HEK293T (cell line): ENCODE measurements around the gene CAMK1D.

Experiments
- CTBP1 ChIP-seq: fragments of 450-650 bp; IDR thresholded peaks from 2 replicates; pipeline ENCODE4 v1.6.1; 2016; ENCODE audit warnings: borderline replicate concordance
- ELF4 ChIP-seq: fragments of 450-650 bp; IDR thresholded peaks from 2 replicates; pipeline ENCODE4 v1.6.1; 2017; ENCODE audit warnings: antibody characterized with exemption
- FOXA1 ChIP-seq: fragments of 450-650 bp; IDR thresholded peaks from 2 replicates; pipeline ENCODE4 v1.6.1; 2016; ENCODE audit warnings: mild to moderate bottlenecking
- L3MBTL2 ChIP-seq: fragments of 450-650 bp; conservative IDR thresholded peaks from 2 replicates; pipeline ENCODE4 v1.6.1; 2016; ENCODE audit warnings: mild to moderate bottlenecking
- NFRKB ChIP-seq: fragments of 450-650 bp; IDR thresholded peaks from 2 replicates; pipeline ENCODE4 v1.6.1; 2016; ENCODE audit warnings: mild to moderate bottlenecking, moderate library complexity
- ZNF384 ChIP-seq: fragments of 450-650 bp; IDR thresholded peaks from 2 replicates; pipeline ENCODE4 v1.6.1; 2016
- TF ChIP-seq, protein P1 (sequence below): fragments of 450-650 bp; IDR thresholded peaks from 2 replicates; pipeline ENCODE4 v1.6.1; 2016

GRCh38 chr10:12409161-12409560 is 59.8 kb downstream of the CAMK1D start:
- TF ChIP-seq, protein P1, sequence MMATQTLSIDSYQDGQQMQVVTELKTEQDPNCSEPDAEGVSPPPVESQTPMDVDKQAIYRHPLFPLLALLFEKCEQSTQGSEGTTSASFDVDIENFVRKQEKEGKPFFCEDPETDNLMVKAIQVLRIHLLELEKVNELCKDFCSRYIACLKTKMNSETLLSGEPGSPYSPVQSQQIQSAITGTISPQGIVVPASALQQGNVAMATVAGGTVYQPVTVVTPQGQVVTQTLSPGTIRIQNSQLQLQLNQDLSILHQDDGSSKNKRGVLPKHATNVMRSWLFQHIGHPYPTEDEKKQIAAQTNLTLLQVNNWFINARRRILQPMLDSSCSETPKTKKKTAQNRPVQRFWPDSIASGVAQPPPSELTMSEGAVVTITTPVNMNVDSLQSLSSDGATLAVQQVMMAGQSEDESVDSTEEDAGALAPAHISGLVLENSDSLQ: no peak
- no peak for TF ChIP-seq CTBP1
- no peak for TF ChIP-seq L3MBTL2
- no peak for TF ChIP-seq ZNF384
- TF ChIP-seq ELF4: no peak
- no peak for TF ChIP-seq NFRKB
- no peak for TF ChIP-seq FOXA1
